Heart left ventricle (tissue), 13 donors: ENCODE measurements around the gene ERLEC1.

Experiments used
- CTCF ChIP-seq, 12 donors: fragments of 200-600 bp; sonication (generic) in 4 of 12; IDR thresholded peaks; one replicate each; pipeline versions ENCODE4 v1.5.0 to v1.8.0; 2018 to 2022; ENCODE audit warnings: antibody characterized with exemption in 12 of 12, mild to moderate bottlenecking in 5 of 12
- POLR2A ChIP-seq, 2 donors: fragments of 450-650 bp; IDR thresholded peaks; one replicate each; pipeline ENCODE4 v1.6.1; 2017; ENCODE audit warnings: antibody characterized with exemption in 2 of 2, mild to moderate bottlenecking in 2 of 2, moderate library complexity in 2 of 2
- donor health status: ischemic (EF 13 %, LVEDD 7.1; RV severe dilation, severe dysfunction).
- donor health status: DM: no; HTN: yes; CAD: no.
- donor health status: DM: no; HTN: no; CAD: no.
- donor health status: ischemic (EF 25% LVEDD 6.9; RV normal size, moderate dysfunction).
- donor health status: ischemic (EF 25% LVEDD 5.7; RV mildly dilated, moderate dysfunction).
- donor health status: ischemic (EF 35%, LVEDD 5.7; RV mildly dilated, moderate dysfunction).
- donor health status: nonischemic (EF 11% LVEDD 7.7; RV severe dilation, severe dysfunction).
- donor health status: DM: yes; HTN: yes; CAD: no.
- donor health status: PGD.
- donor health status: ischemic (EF 29% LVEDD 5.4; RV normal size, mild dysfunction).
- donor health status: nonischemic (EF 23%, LVEDD 6.1; RV moderate dilation, normal function).

- TF ChIP-seq POLR2A (IDR thresholded peaks at IDR 0.05) (no peak), CTCF (IDR thresholded peaks at IDR 0.05) (no peak)
Observed at GRCh38 chr2:53752385-53752784, 34.5 kb upstream of the ERLEC1 start.
